Measurements from ENCODE around the gene SHISAL1.

SHISAL1 gene

GRCh38 chr22:44266796-44267760 is 45.7 kb downstream of the SHISAL1 start:
- H3K27me3 ChIP-seq (ENCODE audit: control insufficient read depth in 2 of 2, insufficient read depth in 2 of 2, low read length in 2 of 2): no peaks in the 10 kb centered on the region
- no peaks in the 10 kb centered on the region for H3K9me3 ChIP-seq (ENCODE audit: control insufficient read depth in 2 of 2, low read length in 2 of 2)
- H3K4me1 ChIP-seq (ENCODE audit: control insufficient read depth in 2 of 2, insufficient read depth in 2 of 2, low read length in 2 of 2): no peaks in the 10 kb centered on the region
- no peak overlapping the region for H3K4me3 ChIP-seq (ENCODE audit: low read length in 2 of 2)
- no peak overlapping the region for H3K9ac ChIP-seq (ENCODE audit: low read depth in 1 of 2, low read length in 2 of 2)
- no peaks in the 10 kb centered on the region for H3K36me3 ChIP-seq (ENCODE audit: control insufficient read depth in 2 of 2, insufficient read depth in 2 of 2, low read length in 2 of 2)
- no peak overlapping the region for H3K27ac ChIP-seq (ENCODE audit: low read depth in 2 of 2, low read length in 2 of 2)

- no peaks in the 10 kb centered on the region for H3K4me1 ChIP-seq (ENCODE audit: control insufficient read depth in 2 of 2, insufficient read depth in 2 of 2, low read length in 2 of 2)
- H3K27me3 ChIP-seq (ENCODE audit: control insufficient read depth in 2 of 2, insufficient read depth in 2 of 2, low read length in 2 of 2): no peaks in the 10 kb centered on the region
- H3K9ac ChIP-seq (ENCODE audit: low read depth in 1 of 2, low read length in 2 of 2): no peak overlapping the region
- no peak overlapping the region for H3K4me3 ChIP-seq (ENCODE audit: low read length in 2 of 2)
- H3K36me3 ChIP-seq (ENCODE audit: control insufficient read depth in 2 of 2, insufficient read depth in 2 of 2, low read length in 2 of 2): no peaks in the 10 kb centered on the region
- H3K9me3 ChIP-seq (ENCODE audit: control insufficient read depth in 2 of 2, low read length in 2 of 2): no peaks in the 10 kb centered on the region
- no peak overlapping the region for H3K27ac ChIP-seq (ENCODE audit: low read depth in 2 of 2, low read length in 2 of 2)
Measured at GRCh38 chr22:44263547-44263946, 49.2 kb downstream of the SHISAL1 start.

GRCh38 chr22:44261861-44262595 is 50.7 kb downstream of the SHISAL1 start:
- H3K4me3 ChIP-seq (ENCODE audit: low read length in 2 of 2): no peak overlapping the region
- H3K36me3 ChIP-seq (ENCODE audit: control insufficient read depth in 2 of 2, insufficient read depth in 2 of 2, low read length in 2 of 2): no peaks in the 10 kb centered on the region
- no peaks in the 10 kb centered on the region for H3K27me3 ChIP-seq (ENCODE audit: control insufficient read depth in 2 of 2, insufficient read depth in 2 of 2, low read length in 2 of 2)
- H3K4me1 ChIP-seq (ENCODE audit: control insufficient read depth in 2 of 2, insufficient read depth in 2 of 2, low read length in 2 of 2): no peaks in the 10 kb centered on the region
- H3K9me3 ChIP-seq (ENCODE audit: control insufficient read depth in 2 of 2, low read length in 2 of 2): no peaks in the 10 kb centered on the region
- H3K9ac ChIP-seq (ENCODE audit: low read depth in 1 of 2, low read length in 2 of 2): no peak overlapping the region
- no peak overlapping the region for H3K27ac ChIP-seq (ENCODE audit: low read depth in 2 of 2, low read length in 2 of 2)

- no peaks in the 10 kb centered on the region for H3K4me1 ChIP-seq (ENCODE audit: control insufficient read depth in 2 of 2, insufficient read depth in 2 of 2, low read length in 2 of 2)
- no peaks in the 10 kb centered on the region for H3K9me3 ChIP-seq (ENCODE audit: control insufficient read depth in 2 of 2, low read length in 2 of 2)
- no peaks in the 10 kb centered on the region for H3K27me3 ChIP-seq (ENCODE audit: control insufficient read depth in 2 of 2, insufficient read depth in 2 of 2, low read length in 2 of 2)
- no peak overlapping the region for H3K4me3 ChIP-seq (ENCODE audit: low read length in 2 of 2)
- H3K9ac ChIP-seq (ENCODE audit: low read depth in 1 of 2, low read length in 2 of 2): no peak overlapping the region
- no peak overlapping the region for H3K27ac ChIP-seq (ENCODE audit: low read depth in 2 of 2, low read length in 2 of 2)
- H3K36me3 ChIP-seq (ENCODE audit: control insufficient read depth in 2 of 2, insufficient read depth in 2 of 2, low read length in 2 of 2): no peaks in the 10 kb centered on the region
Measured at GRCh38 chr22:44261164-44261860, 51.4 kb downstream of the SHISAL1 start.

- Histone ChIP-seq H3K27me3 (ENCODE audit: control insufficient read depth in 2 of 2, insufficient read depth in 2 of 2, low read length in 2 of 2) (no peaks in the 10 kb centered on the region), H3K9ac (ENCODE audit: low read depth in 1 of 2, low read length in 2 of 2) (no peak overlapping the region), H3K4me3 (ENCODE audit: low read length in 2 of 2) (no peak overlapping the region), H3K27ac (ENCODE audit: low read depth in 2 of 2, low read length in 2 of 2) (no peak overlapping the region), H3K36me3 (ENCODE audit: control insufficient read depth in 2 of 2, insufficient read depth in 2 of 2, low read length in 2 of 2) (no peaks in the 10 kb centered on the region), H3K9me3 (ENCODE audit: control insufficient read depth in 2 of 2, low read length in 2 of 2) (no peaks in the 10 kb centered on the region), H3K4me1 (ENCODE audit: control insufficient read depth in 2 of 2, insufficient read depth in 2 of 2, low read length in 2 of 2) (no peaks in the 10 kb centered on the region)
Measured at GRCh38 chr22:44260216-44261035, 52.3 kb downstream of the SHISAL1 start.

- H3K27ac ChIP-seq (ENCODE audit: low read depth in 2 of 2, low read length in 2 of 2): no peak overlapping the region
- no peaks in the 10 kb centered on the region for H3K27me3 ChIP-seq (ENCODE audit: control insufficient read depth in 2 of 2, insufficient read depth in 2 of 2, low read length in 2 of 2)
- no peaks in the 10 kb centered on the region for H3K9me3 ChIP-seq (ENCODE audit: control insufficient read depth in 2 of 2, low read length in 2 of 2)
- no peaks in the 10 kb centered on the region for H3K4me1 ChIP-seq (ENCODE audit: control insufficient read depth in 2 of 2, insufficient read depth in 2 of 2, low read length in 2 of 2)
- H3K9ac ChIP-seq (ENCODE audit: low read depth in 1 of 2, low read length in 2 of 2): no peak overlapping the region
- no peaks in the 10 kb centered on the region for H3K36me3 ChIP-seq (ENCODE audit: control insufficient read depth in 2 of 2, insufficient read depth in 2 of 2, low read length in 2 of 2)
- H3K4me3 ChIP-seq (ENCODE audit: low read length in 2 of 2): no peak overlapping the region
Measured at GRCh38 chr22:44259366-44260215, 53.2 kb downstream of the SHISAL1 start.

GRCh38 chr22:44256556-44257485 is 55.9 kb downstream of the SHISAL1 start:
- H3K27ac ChIP-seq (ENCODE audit: low read depth in 2 of 2, low read length in 2 of 2): no peak overlapping the region
- no peak overlapping the region for H3K4me3 ChIP-seq (ENCODE audit: low read length in 2 of 2)
- H3K27me3 ChIP-seq (ENCODE audit: control insufficient read depth in 2 of 2, insufficient read depth in 2 of 2, low read length in 2 of 2): no peaks in the 10 kb centered on the region
- no peaks in the 10 kb centered on the region for H3K9me3 ChIP-seq (ENCODE audit: control insufficient read depth in 2 of 2, low read length in 2 of 2)
- no peaks in the 10 kb centered on the region for H3K36me3 ChIP-seq (ENCODE audit: control insufficient read depth in 2 of 2, insufficient read depth in 2 of 2, low read length in 2 of 2)
- H3K4me1 ChIP-seq (ENCODE audit: control insufficient read depth in 2 of 2, insufficient read depth in 2 of 2, low read length in 2 of 2): no peaks in the 10 kb centered on the region
- H3K9ac ChIP-seq (ENCODE audit: low read depth in 1 of 2, low read length in 2 of 2): no peak overlapping the region

GRCh38 chr22:44256085-44256484 is 56.7 kb downstream of the SHISAL1 start:
- Histone ChIP-seq H3K9ac (ENCODE audit: low read depth in 1 of 2, low read length in 2 of 2) (no peak overlapping the region), H3K4me1 (ENCODE audit: control insufficient read depth in 2 of 2, insufficient read depth in 2 of 2, low read length in 2 of 2) (no peaks in the 10 kb centered on the region), H3K27ac (ENCODE audit: low read depth in 2 of 2, low read length in 2 of 2) (no peak overlapping the region), H3K36me3 (ENCODE audit: control insufficient read depth in 2 of 2, insufficient read depth in 2 of 2, low read length in 2 of 2) (no peaks in the 10 kb centered on the region), H3K4me3 (ENCODE audit: low read length in 2 of 2) (no peak overlapping the region), H3K27me3 (ENCODE audit: control insufficient read depth in 2 of 2, insufficient read depth in 2 of 2, low read length in 2 of 2) (no peaks in the 10 kb centered on the region), H3K9me3 (ENCODE audit: control insufficient read depth in 2 of 2, low read length in 2 of 2) (no peaks in the 10 kb centered on the region)

Data from mucosa of rectum (tissue), 2 donors.